ENCODE measurements around the gene DEFB123.

GRCh38 chr20:31485450-31486339 lies 45.3 kb downstream of the DEFB123 start:
- no peak for TF ChIP-seq POLR2A (IDR thresholded peaks at IDR 0.05; ENCODE audit: low read depth, low read length)
- TF ChIP-seq POLR2AphosphoS5 (IDR thresholded peaks at IDR 0.05; ENCODE audit: low read depth, low read length), result no peak
- TF ChIP-seq TAF1 (IDR thresholded peaks at IDR 0.05; ENCODE audit: borderline replicate concordance, low read depth, low read length), result no peak
